Thymus (tissue), 14 donors: Measurements from ENCODE around the gene SDCBP2. TPM values are rescaled to one million over a fixed set of nuclear protein-coding genes. Genes with fewer than 3 reads are reported as not detected.
A peak's percentile ranks its signal among the peaks of the same experiment; 100 is the strongest.

Experiments used
- DNase-seq, 9 donors: peaks; one replicate each; pipeline ENCODE4 v3.0.0-alpha.2; 2013; ENCODE audit warnings: low spot score in 9 of 9, low read depth in 6 of 9, missing footprints in 1 of 9
- H3K27ac ChIP-seq, 2 donors: one replicate each; pipeline ENCODE4 v1.5.1; 2013; ENCODE audit warnings: control low read depth in 1 of 2, low read depth in 1 of 2, low read length in 1 of 2, mild to moderate bottlenecking in 1 of 2, moderate library complexity in 1 of 2
- H3K27me3 ChIP-seq, 2 donors: one replicate each; pipeline ENCODE4 v1.5.1; 2013; ENCODE audit warnings: low read length in 1 of 2; ENCODE audit not compliant: control insufficient read depth in 2 of 2, insufficient read depth in 1 of 2
- H3K36me3 ChIP-seq, 2 donors: one replicate each; pipeline ENCODE4 v1.5.1; 2013; ENCODE audit warnings: low read length in 1 of 2, mild to moderate bottlenecking in 1 of 2, moderate library complexity in 1 of 2; ENCODE audit not compliant: control insufficient read depth in 2 of 2, insufficient read depth in 2 of 2
- H3K4me1 ChIP-seq, 2 donors: one replicate each; pipeline ENCODE4 v1.5.1; 2013; ENCODE audit warnings: low read length in 2 of 2; ENCODE audit not compliant: control insufficient read depth in 2 of 2, insufficient read depth in 2 of 2
- H3K4me3 ChIP-seq, 2 donors: one replicate each; pipeline ENCODE4 v1.5.1; 2013; ENCODE audit warnings: low read length in 2 of 2, control low read depth in 1 of 2, mild to moderate bottlenecking in 1 of 2
- H3K9me3 ChIP-seq, 2 donors: one replicate each; pipeline ENCODE4 v1.5.1; 2013; ENCODE audit warnings: low read length in 1 of 2, mild to moderate bottlenecking in 1 of 2; ENCODE audit not compliant: control insufficient read depth in 2 of 2, insufficient read depth in 1 of 2
- whole genome bisulfite sequencing: extraction: QIAGEN DNeasy Blood & Tissue Kit; methylation state at CpG from one replicate; pipeline ENCODE4 v1.1.7; 2013; 5-methylcytosine and 5-hydroxymethylcytosine counted together
- long read RNA-seq, 10 donors: transcript quantifications; one replicate each; lab custom pipeline, GENCODE V29; 2026
- polyA plus RNA-seq: library from polyadenylated mRNA; stranded (reverse); fragments of 200-250 nt; gene quantifications from one replicate; pipeline ENCODE4 v1.2.3, GENCODE V29; 2013
- total RNA-seq: library from RNA; stranded (reverse); fragments of 120-200 nt; gene quantifications from one replicate; pipeline ENCODE4 v1.2.4, GENCODE V29; 2013
- donor health status: healthy.

Gene SDCBP2, protein sequence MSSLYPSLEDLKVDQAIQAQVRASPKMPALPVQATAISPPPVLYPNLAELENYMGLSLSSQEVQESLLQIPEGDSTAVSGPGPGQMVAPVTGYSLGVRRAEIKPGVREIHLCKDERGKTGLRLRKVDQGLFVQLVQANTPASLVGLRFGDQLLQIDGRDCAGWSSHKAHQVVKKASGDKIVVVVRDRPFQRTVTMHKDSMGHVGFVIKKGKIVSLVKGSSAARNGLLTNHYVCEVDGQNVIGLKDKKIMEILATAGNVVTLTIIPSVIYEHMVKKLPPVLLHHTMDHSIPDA
- total RNA-seq = 2.1 TPM
- polyA plus RNA-seq = 8.6 TPM
- long read RNA-seq, donor 1 = 0 reads
- long read RNA-seq, donor 2, partial matches to known transcripts = 0 of 1 reads
- long read RNA-seq, donor 2, other reads (novel, unspliced or antisense) = 0 of 1 reads
- long read RNA-seq, donor 3 = 0 reads
- long read RNA-seq, donor 4 = 0 reads
- long read RNA-seq, donor 5 = 0 reads
- long read RNA-seq, donor 6 = 0 reads
- long read RNA-seq, donor 7 = 0 reads
- long read RNA-seq, donor 8, partial matches to known transcripts = 0 of 1 reads
- long read RNA-seq, donor 8, other reads (novel, unspliced or antisense) = 0 of 1 reads
- long read RNA-seq, donor 9 = 0 reads
- long read RNA-seq, donor 10 = 0 reads

DNA sequence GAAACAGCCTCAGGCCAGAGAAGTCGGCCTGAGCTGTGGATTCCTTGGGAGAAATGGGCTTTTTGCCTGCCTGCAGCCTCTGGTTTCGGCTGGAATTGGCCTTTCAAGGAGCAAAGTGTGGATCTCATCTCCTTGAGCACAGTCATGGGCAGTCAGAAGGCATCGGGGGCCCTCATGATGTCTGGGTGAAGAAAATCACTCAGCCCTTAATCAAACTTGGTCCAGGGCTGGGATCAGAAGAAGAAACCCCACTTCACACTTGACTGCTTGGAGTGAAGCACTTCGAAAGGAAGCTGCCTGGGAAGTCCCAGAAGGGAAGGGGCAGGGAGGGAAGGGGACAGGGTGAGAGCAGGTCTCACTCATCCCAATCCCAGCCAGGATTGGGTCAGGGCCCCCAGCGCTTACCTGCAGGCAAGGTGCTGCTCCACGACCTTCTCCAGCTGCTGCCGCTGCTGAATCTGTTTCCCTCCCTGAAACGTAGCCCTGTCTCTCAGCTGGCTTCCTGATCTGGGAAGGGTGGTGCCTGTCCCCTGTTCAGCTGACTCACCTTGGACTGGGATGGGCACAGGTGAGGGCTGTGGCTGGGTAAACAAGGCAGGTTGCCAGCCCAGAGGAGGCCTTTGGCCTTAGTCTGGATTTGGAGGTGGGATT, at the start of gene SDCBP2:
Gene SDCBP2 (minus strand): TSS at position 460 of the 651 bp plus-strand sequence. CDS start 8,723 bp downstream, outside the sequence.
- Histone ChIP-seq H3K4me3 (no peak within 1 kb of the TSS), H3K4me1 (peaks cover 20 to 39% of the 10 kb centered on the region in 2 donors), H3K27me3 (no peaks in the 10 kb centered on the region), H3K27ac (peak within 1 kb of the TSS in 1 of 2 donors; percentile 39), H3K9me3 (no peaks in the 10 kb centered on the region), H3K36me3 (peaks cover 13 to 18% of the 10 kb centered on the region in 2 donors)
- whole genome bisulfite sequencing = 93% methylated on average over 8 of the region's 8 CpGs
- DNase-seq = no peak

DNA sequence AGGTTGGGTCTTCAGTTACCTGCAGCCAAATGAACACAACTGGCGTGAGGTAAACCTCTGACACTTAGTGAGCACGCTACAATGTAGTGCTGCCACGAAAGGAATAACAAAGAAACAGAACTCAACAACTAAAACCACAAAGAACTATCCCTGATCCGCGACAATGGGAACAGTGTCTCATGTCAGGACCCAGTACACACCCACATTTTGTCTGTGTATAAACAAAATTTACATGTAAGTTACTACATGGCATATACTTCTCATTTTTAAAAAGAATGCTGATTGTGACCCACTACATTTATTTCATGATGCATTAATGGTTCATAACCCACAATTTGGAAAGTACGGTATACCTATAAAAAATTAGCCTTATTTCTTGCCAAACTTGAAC, 49.8 kb upstream of the SDCBP2 start:
- Histone ChIP-seq H3K27ac (no peak overlapping the region), H3K4me1 (peaks cover 12 to 26% of the 10 kb centered on the region in 2 donors), H3K9me3 (no peaks in the 10 kb centered on the region), H3K27me3 (no peaks in the 10 kb centered on the region), H3K36me3 (peaks cover 14 to 18% of the 10 kb centered on the region in 2 donors), H3K4me3 (no peak overlapping the region)
- no peak for DNase-seq
- 93% methylated on average over 6 of the region's 6 CpGs for WGBS

- WGBS = 92% methylated on average over 6 of the region's 6 CpGs
- Histone ChIP-seq H3K27me3 (no peaks in the 10 kb centered on the region), H3K4me3 (no peak overlapping the region), H3K9me3 (no peaks in the 10 kb centered on the region), H3K27ac (peak overlapping the region in 1 of 2 donors; percentile 54), H3K36me3 (peaks cover 18% of the 10 kb centered on the region in 2 donors), H3K4me1 (peaks cover 12 to 26% of the 10 kb centered on the region in 2 donors)
- no peak for DNase-seq
Measured at GRCh38 chr20:1377984-1378734, 49.2 kb upstream of the SDCBP2 start.

DNA sequence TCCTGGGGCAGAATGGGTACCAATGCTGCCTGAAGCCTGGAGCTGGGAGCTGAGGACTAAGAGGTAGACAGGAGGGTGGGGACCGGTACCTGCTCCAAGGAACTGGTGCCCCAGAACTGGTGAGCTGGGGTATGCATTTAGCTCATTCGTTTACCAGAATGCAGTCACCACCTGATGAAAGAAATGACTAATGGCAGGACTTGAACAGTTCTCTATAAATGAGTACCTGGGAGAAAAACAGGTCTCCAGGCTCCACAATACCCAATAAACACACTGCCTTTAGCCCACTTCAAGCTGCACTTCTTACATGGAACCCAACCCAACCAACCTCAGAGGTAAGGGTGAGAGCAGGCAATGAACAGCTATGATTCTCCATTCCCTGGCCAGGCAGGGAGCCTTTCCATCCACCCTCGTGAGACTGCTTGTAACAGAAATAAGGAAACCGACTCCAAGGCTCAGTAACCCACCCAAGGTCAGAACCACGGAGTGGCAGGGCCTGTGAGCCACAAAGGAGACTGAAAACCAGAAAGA, 48.5 kb upstream of the SDCBP2 start:
- Histone ChIP-seq H3K36me3 (peaks cover 16 to 22% of the 10 kb centered on the region in 2 donors), H3K27ac (peak overlapping the region; percentile 27 to 54), H3K4me1 (peaks cover 12 to 26% of the 10 kb centered on the region in 2 donors), H3K27me3 (no peaks in the 10 kb centered on the region), H3K9me3 (no peaks in the 10 kb centered on the region), H3K4me3 (no peak overlapping the region)
- no peak for DNase-seq
- 70% methylated on average over 5 of the region's 5 CpGs for WGBS

GRCh38 chr20:1376408-1377270, 47.7 kb upstream of the SDCBP2 start:
- DNase-seq = peak in 1 of 9 donors; percentile 25
- no peaks in the 10 kb centered on the region for H3K27me3 ChIP-seq
- peaks cover 19 to 29% of the 10 kb centered on the region in 2 donors for H3K36me3 ChIP-seq
- peak overlapping the region; percentile 21 to 59 for H3K27ac ChIP-seq
- peaks cover 12 to 22% of the 10 kb centered on the region in 2 donors for H3K4me1 ChIP-seq
- no peak overlapping the region for H3K4me3 ChIP-seq
- 35% methylated on average over 7 of the region's 7 CpGs for WGBS
- H3K9me3 ChIP-seq = no peaks in the 10 kb centered on the region

- WGBS = 93% methylated on average over 1 of the region's 1 CpG
- no peaks in the 10 kb centered on the region for H3K9me3 ChIP-seq
Measured at GRCh38 chr20:1376007-1376406, 47.1 kb upstream of the SDCBP2 start.

DNA sequence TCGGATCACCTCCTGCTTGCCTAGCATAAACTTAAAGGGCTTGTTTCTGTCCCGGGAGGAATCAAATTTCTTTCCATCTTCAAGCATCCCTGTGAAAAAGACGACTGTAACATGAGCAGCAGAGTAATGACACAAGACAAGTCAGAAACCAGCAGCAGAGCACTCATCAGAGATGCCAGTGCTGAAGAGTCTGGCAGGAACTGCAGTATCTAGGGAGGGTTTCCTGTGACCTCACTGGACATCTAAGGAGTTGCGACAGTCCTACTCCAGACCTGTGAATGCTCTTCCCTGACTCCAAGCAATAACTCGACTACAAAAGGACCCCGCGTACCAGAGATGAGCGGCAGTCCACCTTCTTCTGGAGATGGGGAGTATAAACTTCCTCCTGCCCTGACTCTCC, 46.6 kb upstream of the SDCBP2 start:
- no peaks in the 10 kb centered on the region for H3K27me3 ChIP-seq
- no peaks in the 10 kb centered on the region for H3K9me3 ChIP-seq
- DNase-seq = peak in 1 of 9 donors; percentile 16
- peaks cover 12 to 22% of the 10 kb centered on the region in 2 donors for H3K4me1 ChIP-seq
- peak overlapping the region in 1 of 2 donors; percentile 59 for H3K27ac ChIP-seq
- peaks cover 28 to 39% of the 10 kb centered on the region in 2 donors for H3K36me3 ChIP-seq
- 83% methylated on average over 8 of the region's 8 CpGs for WGBS
- H3K4me3 ChIP-seq = no peak overlapping the region

More at GRCh38 chr20:1376007-1376406, 47.1 kb upstream of the SDCBP2 start:
- Histone ChIP-seq H3K27ac (peak overlapping the region; percentile 12 to 59), H3K4me1 (peaks cover 12 to 22% of the 10 kb centered on the region in 2 donors), H3K36me3 (peaks cover 24 to 35% of the 10 kb centered on the region in 2 donors), H3K27me3 (no peaks in the 10 kb centered on the region), H3K4me3 (no peak overlapping the region)
- no peak for DNase-seq

GRCh38 chr20:1374246-1374645, 45.3 kb upstream of the SDCBP2 start:
- Histone ChIP-seq H3K4me1 (peaks cover 10 to 19% of the 10 kb centered on the region in 2 donors), H3K36me3 (peaks cover 33 to 46% of the 10 kb centered on the region in 2 donors), H3K4me3 (no peak overlapping the region), H3K27ac (no peak overlapping the region), H3K9me3 (no peaks in the 10 kb centered on the region), H3K27me3 (no peaks in the 10 kb centered on the region)
- WGBS = 95% methylated on average over 2 of the region's 2 CpGs
- DNase-seq = no peak
